KOPT-K1 (cell line): ENCODE results near the gene RNF150.

Source experiments
- H3K27ac ChIP-seq: fragments of 200-600 bp; sonication (generic); 2 replicates; pipeline ENCODE4 v1.5.1; 2016; ENCODE audit warnings: antibody characterized with exemption, mild to moderate bottlenecking, low read depth, low read length; ENCODE audit not compliant: poor library complexity, severe bottlenecking
- H3K36me3 ChIP-seq: fragments of 200-600 bp; sonication (generic); 2 replicates; pipeline ENCODE4 v1.5.1; 2017; ENCODE audit warnings: antibody characterized with exemption, mild to moderate bottlenecking, low read length, moderate library complexity; ENCODE audit not compliant: insufficient read depth
- H3K9me3 ChIP-seq: fragments of 200-600 bp; sonication (generic); 2 replicates; pipeline ENCODE4 v1.5.1; 2017; ENCODE audit warnings: antibody characterized with exemption, low read length, mild to moderate bottlenecking; ENCODE audit not compliant: insufficient read depth, poor library complexity, severe bottlenecking

The RNF150 gene

GRCh38 chr4:140969296-140969695, 164.0 kb downstream of the RNF150 start:
- H3K27ac ChIP-seq, result no peak overlapping the region
- no peaks in the 10 kb centered on the region for H3K9me3 ChIP-seq
- H3K36me3 ChIP-seq, result no peaks in the 10 kb centered on the region

- Histone ChIP-seq H3K9me3 (no peaks in the 10 kb centered on the region), H3K27ac (no peak overlapping the region), H3K36me3 (no peaks in the 10 kb centered on the region)
Observed at GRCh38 chr4:140968371-140968770, 164.9 kb downstream of the RNF150 start.

- no peaks in the 10 kb centered on the region for H3K9me3 ChIP-seq
- H3K27ac ChIP-seq, result no peak overlapping the region
- H3K36me3 ChIP-seq, result no peaks in the 10 kb centered on the region
Observed at GRCh38 chr4:140963883-140964282, 169.4 kb downstream of the RNF150 start.

GRCh38 chr4:140955641-140956040, 177.6 kb downstream of the RNF150 start:
- Histone ChIP-seq H3K9me3 (peaks cover 5% of the 10 kb centered on the region), H3K27ac (no peak overlapping the region)

GRCh38 chr4:140952717-140953116, 180.6 kb downstream of the RNF150 start:
- Histone ChIP-seq H3K36me3 (no peaks in the 10 kb centered on the region), H3K9me3 (peaks cover 5% of the 10 kb centered on the region), H3K27ac (no peak overlapping the region)

More at GRCh38 chr4:140955641-140956040, 177.6 kb downstream of the RNF150 start:
- H3K36me3 ChIP-seq, result no peaks in the 10 kb centered on the region

GRCh38 chr4:140947506-140947905, 185.8 kb downstream of the RNF150 start:
- no peaks in the 10 kb centered on the region for H3K9me3 ChIP-seq
- no peak overlapping the region for H3K27ac ChIP-seq
- no peaks in the 10 kb centered on the region for H3K36me3 ChIP-seq

- no peak overlapping the region for H3K27ac ChIP-seq
- H3K36me3 ChIP-seq, result no peaks in the 10 kb centered on the region
- H3K9me3 ChIP-seq, result no peaks in the 10 kb centered on the region
Observed at GRCh38 chr4:140945106-140945505, 188.2 kb downstream of the RNF150 start.

- H3K27ac ChIP-seq, result no peak overlapping the region
- H3K36me3 ChIP-seq, result no peaks in the 10 kb centered on the region
- no peaks in the 10 kb centered on the region for H3K9me3 ChIP-seq
Observed at GRCh38 chr4:140944572-140944971, 188.7 kb downstream of the RNF150 start.

- Histone ChIP-seq H3K36me3 (no peaks in the 10 kb centered on the region), H3K27ac (no peak overlapping the region), H3K9me3 (no peaks in the 10 kb centered on the region)
Observed at GRCh38 chr4:140944199-140944515, 189.1 kb downstream of the RNF150 start.

- Histone ChIP-seq H3K9me3 (no peaks in the 10 kb centered on the region), H3K36me3 (no peaks in the 10 kb centered on the region), H3K27ac (no peak overlapping the region)
Observed at GRCh38 chr4:140943486-140944198, 189.6 kb downstream of the RNF150 start.

- Histone ChIP-seq H3K27ac (no peak overlapping the region), H3K9me3 (no peaks in the 10 kb centered on the region), H3K36me3 (no peaks in the 10 kb centered on the region)
Observed at GRCh38 chr4:140940589-140940988, 192.7 kb downstream of the RNF150 start.

- Histone ChIP-seq H3K9me3 (no peaks in the 10 kb centered on the region), H3K36me3 (no peaks in the 10 kb centered on the region), H3K27ac (no peak overlapping the region)
Observed at GRCh38 chr4:140937866-140938265, 195.4 kb downstream of the RNF150 start.

- Histone ChIP-seq H3K36me3 (no peaks in the 10 kb centered on the region), H3K9me3 (no peaks in the 10 kb centered on the region), H3K27ac (no peak overlapping the region)
Observed at GRCh38 chr4:140935254-140935653, 198.0 kb downstream of the RNF150 start.

- Histone ChIP-seq H3K9me3 (no peaks in the 10 kb centered on the region), H3K36me3 (no peaks in the 10 kb centered on the region), H3K27ac (no peak overlapping the region)
Observed at GRCh38 chr4:140932501-140933045, 200.7 kb downstream of the RNF150 start.

- Histone ChIP-seq H3K9me3 (no peaks in the 10 kb centered on the region), H3K36me3 (no peaks in the 10 kb centered on the region), H3K27ac (no peak overlapping the region)
Observed at GRCh38 chr4:140931911-140932310, 201.4 kb downstream of the RNF150 start.

- no peak overlapping the region for H3K27ac ChIP-seq
- no peaks in the 10 kb centered on the region for H3K9me3 ChIP-seq
- no peaks in the 10 kb centered on the region for H3K36me3 ChIP-seq
Observed at GRCh38 chr4:140930557-140930956, 202.7 kb downstream of the RNF150 start.
